ENCODE data around the gene AKNA. TPM values are rescaled to one million over a fixed set of nuclear protein-coding genes. Genes with fewer than 3 reads are reported as not detected.
A peak's percentile ranks its signal among the peaks of the same experiment; 100 is the strongest.

Gene AKNA
- polyA plus RNA-seq, 3 donors, result 3.3 to 147 (median 7.3) TPM

DNA sequence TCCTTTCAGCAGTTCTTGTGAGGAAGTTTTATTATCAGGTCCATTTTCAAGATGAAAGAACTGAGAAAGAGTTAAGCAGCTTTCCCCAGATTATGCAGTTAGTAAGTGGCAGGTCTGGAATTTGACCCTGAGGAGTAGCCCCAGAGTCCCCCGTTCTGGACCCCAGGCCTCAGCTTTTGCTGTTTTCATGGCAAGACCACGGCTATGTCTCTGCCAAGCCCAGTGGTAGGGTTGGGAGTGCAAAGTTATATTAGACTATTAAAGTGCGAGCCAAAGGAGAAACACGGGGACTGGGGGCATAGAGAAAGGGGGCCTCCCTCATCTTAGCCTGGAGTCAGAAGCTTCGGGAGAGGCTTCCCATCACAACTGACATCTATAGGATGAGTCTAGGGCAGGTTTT lies 84.2 kb downstream of the AKNA start:
- Mint-ChIP-seq H3K4me3 (no peak overlapping the region), H3K27ac (no peak overlapping the region), H3K27me3 (ENCODE audit: low read depth in 3 of 3) (peaks cover 3 to 8% (median 6%) of the 10 kb centered on the region in 3 donors)

GRCh38 chr9:114302727-114303126 lies 85.1 kb downstream of the AKNA start:
- Mint-ChIP-seq H3K27me3 (ENCODE audit: low read depth in 3 of 3) (peaks cover 3 to 8% (median 4%) of the 10 kb centered on the region in 3 donors), H3K4me1 (peaks cover 4% of the 10 kb centered on the region), H3K4me3 (no peak overlapping the region), H3K36me3 (no peaks in the 10 kb centered on the region), H3K27ac (no peak overlapping the region), H3K9me3 (no peaks in the 10 kb centered on the region)
- Histone ChIP-seq H3K9me3 (replicated peaks in 1 of 2; ENCODE audit: control insufficient read depth in 1 of 2, insufficient read depth in 1 of 2, low read length in 2 of 2) (no peaks in the 10 kb centered on the region), H3K4me2 (replicated peaks; ENCODE audit: extremely low read depth, low read length, poor library complexity, severe bottlenecking) (no peak overlapping the region), H3K4me3 (replicated peaks in 1 of 3; ENCODE audit: low read depth in 2 of 3, low read length in 3 of 3) (no peak overlapping the region), H3K9ac (ENCODE audit: insufficient read depth, low read length, poor library complexity, severe bottlenecking) (no peak overlapping the region), H3K36me3 (replicated peaks in 1 of 2; ENCODE audit: control insufficient read depth in 1 of 2, insufficient read depth in 2 of 2, low read length in 2 of 2) (no peaks in the 10 kb centered on the region), H2AFZ (ENCODE audit: insufficient read depth, low read depth, low read length, poor library complexity, severe bottlenecking) (no peak overlapping the region), H4K20me1 (ENCODE audit: insufficient read depth, low read length) (no peaks in the 10 kb centered on the region), H3K4me1 (ENCODE audit: control insufficient read depth in 1 of 2, insufficient read depth in 2 of 2, low read length in 2 of 2) (no peaks in the 10 kb centered on the region), H3K27ac (ENCODE audit: low read depth in 1 of 2, low read length in 2 of 2) (no peak overlapping the region), H3K27me3 (ENCODE audit: control insufficient read depth in 2 of 2, insufficient read depth in 2 of 2, low read length in 2 of 2) (no peaks in the 10 kb centered on the region), H3K79me2 (ENCODE audit: insufficient read depth, low read length) (no peaks in the 10 kb centered on the region)
- 82% methylated on average over 6 of the region's 6 CpGs for WGBS (ENCODE audit: insufficient coverage)
- peak in 1 of 3 donors; percentile 0 for DNase-seq
- TF ChIP-seq, protein P1, sequence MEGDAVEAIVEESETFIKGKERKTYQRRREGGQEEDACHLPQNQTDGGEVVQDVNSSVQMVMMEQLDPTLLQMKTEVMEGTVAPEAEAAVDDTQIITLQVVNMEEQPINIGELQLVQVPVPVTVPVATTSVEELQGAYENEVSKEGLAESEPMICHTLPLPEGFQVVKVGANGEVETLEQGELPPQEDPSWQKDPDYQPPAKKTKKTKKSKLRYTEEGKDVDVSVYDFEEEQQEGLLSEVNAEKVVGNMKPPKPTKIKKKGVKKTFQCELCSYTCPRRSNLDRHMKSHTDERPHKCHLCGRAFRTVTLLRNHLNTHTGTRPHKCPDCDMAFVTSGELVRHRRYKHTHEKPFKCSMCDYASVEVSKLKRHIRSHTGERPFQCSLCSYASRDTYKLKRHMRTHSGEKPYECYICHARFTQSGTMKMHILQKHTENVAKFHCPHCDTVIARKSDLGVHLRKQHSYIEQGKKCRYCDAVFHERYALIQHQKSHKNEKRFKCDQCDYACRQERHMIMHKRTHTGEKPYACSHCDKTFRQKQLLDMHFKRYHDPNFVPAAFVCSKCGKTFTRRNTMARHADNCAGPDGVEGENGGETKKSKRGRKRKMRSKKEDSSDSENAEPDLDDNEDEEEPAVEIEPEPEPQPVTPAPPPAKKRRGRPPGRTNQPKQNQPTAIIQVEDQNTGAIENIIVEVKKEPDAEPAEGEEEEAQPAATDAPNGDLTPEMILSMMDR (IDR thresholded peaks at IDR 0.05), result no peak
- intact Hi-C loops (cut with micrococcal nuclease), result loop anchor here in 1 of 2 donors (5.0 kb wide), 1 partner anchor 145 kb away; the partner anchor contains the start of gene COL27A1

More for the DNA sequence above, 84.2 kb downstream of the AKNA start:
- TF ChIP-seq, protein P1 (IDR thresholded peaks at IDR 0.05), result no peak
- Histone ChIP-seq H3K4me1 (ENCODE audit: control insufficient read depth in 1 of 2, insufficient read depth in 2 of 2, low read length in 2 of 2) (no peaks in the 10 kb centered on the region), H3K27ac (ENCODE audit: low read depth in 1 of 2, low read length in 2 of 2) (no peak overlapping the region), H3K4me2 (replicated peaks; ENCODE audit: extremely low read depth, low read length, poor library complexity, severe bottlenecking) (no peak overlapping the region), H2AFZ (ENCODE audit: insufficient read depth, low read depth, low read length, poor library complexity, severe bottlenecking) (no peak overlapping the region), H4K20me1 (ENCODE audit: insufficient read depth, low read length) (no peaks in the 10 kb centered on the region), H3K9ac (ENCODE audit: insufficient read depth, low read length, poor library complexity, severe bottlenecking) (no peak overlapping the region), H3K9me3 (replicated peaks in 1 of 2; ENCODE audit: control insufficient read depth in 1 of 2, insufficient read depth in 1 of 2, low read length in 2 of 2) (no peaks in the 10 kb centered on the region), H3K36me3 (replicated peaks in 1 of 2; ENCODE audit: control insufficient read depth in 1 of 2, insufficient read depth in 2 of 2, low read length in 2 of 2) (no peaks in the 10 kb centered on the region), H3K27me3 (ENCODE audit: control insufficient read depth in 2 of 2, insufficient read depth in 2 of 2, low read length in 2 of 2) (no peaks in the 10 kb centered on the region), H3K79me2 (ENCODE audit: insufficient read depth, low read length) (no peaks in the 10 kb centered on the region), H3K4me3 (replicated peaks in 1 of 3; ENCODE audit: low read depth in 2 of 3, low read length in 3 of 3) (no peak overlapping the region)
- Mint-ChIP-seq H3K36me3 (no peaks in the 10 kb centered on the region), H3K9me3 (no peaks in the 10 kb centered on the region), H3K4me1 (peaks cover 4% of the 10 kb centered on the region)
- WGBS (ENCODE audit: insufficient coverage), result 93% methylated on average over 2 of the region's 5 CpGs
- no peak for DNase-seq
- intact Hi-C loops (cut with micrococcal nuclease), result loop anchor here in 1 of 2 donors (5.0 kb wide), 1 partner anchor 146 kb away; the partner anchor contains the start of gene COL27A1
